ENCODE data around the gene MRTFB.
"Not testable (repeated sequence)": the region's sequence is repeated elsewhere in the genome, so short reads cannot be mapped to it uniquely, and the experiment has no call there.

The MRTFB gene

DNA sequence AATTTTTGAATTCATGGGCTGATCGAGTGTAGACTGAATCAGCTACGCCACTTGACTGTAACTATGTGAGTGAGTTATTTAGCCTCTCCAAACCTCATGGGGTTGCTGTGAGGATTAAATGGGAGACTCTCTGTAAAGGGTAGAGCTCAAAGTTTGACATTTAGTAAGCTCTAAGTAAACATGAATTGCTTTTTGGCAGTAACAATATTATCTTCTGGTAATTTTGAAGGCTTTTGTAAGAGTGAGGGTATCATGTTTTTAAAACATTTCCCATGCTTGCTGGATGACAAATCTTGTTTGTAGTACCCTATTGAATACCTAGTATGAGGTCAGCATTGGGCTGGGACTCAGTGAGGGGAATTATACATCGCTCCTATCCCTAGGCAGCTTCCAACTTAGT is 35.3 kb downstream of the MRTFB start:
- no peak for DNase-seq

DNA sequence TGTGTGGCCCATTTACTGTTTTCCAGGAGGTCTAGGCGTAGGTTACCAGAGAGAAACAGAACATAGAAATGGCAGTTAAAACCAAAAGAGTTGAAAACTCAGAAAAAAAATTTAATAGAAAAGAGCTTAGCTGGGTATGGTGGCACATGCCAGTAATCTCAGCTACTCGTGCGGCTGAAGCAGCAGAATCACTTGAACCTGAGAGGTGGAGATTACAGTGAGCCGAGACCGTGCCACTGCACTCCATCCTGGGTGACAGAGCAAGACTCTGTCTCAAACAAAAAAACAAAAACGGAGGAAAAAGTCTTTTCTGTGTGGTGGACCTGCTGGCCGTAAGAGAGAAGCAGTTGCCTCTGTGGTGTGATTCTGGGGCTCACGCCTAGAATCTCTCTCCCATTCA is 35.8 kb downstream of the MRTFB start:
- no peak for DNase-seq

DNA sequence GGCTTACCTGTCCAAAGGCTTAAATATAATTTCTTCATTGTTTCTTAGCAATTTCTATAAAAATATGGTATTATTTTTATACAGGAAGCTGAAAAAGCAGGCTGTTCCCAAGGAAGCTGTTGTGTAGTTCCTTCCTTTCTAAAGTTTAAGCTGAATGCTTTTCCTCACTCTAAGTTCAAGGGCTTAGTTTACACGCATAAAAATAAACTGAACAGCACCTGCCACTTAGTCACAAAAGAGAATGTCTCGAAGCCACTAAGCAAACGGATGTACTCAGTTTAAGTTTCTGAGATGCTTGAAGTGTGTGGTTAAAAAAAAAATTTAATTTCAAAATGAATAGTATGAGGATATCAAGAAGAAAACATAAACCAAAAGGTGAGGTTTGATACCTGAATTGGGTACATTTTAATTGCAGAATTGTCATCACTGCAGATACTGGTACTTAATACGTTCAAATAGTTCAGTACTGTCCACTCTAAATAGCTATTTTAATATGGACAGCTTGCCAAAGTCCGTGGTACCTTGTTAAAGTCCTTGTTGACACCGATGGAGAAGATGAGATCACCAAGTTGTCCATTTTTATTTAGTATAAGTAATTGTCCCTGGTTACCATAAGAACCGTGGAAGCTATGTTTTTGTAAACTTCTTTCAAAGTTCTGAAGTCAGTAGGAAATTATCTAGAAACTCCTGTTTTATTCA is 38.1 kb downstream of the MRTFB start:
- no peak for DNase-seq

DNA sequence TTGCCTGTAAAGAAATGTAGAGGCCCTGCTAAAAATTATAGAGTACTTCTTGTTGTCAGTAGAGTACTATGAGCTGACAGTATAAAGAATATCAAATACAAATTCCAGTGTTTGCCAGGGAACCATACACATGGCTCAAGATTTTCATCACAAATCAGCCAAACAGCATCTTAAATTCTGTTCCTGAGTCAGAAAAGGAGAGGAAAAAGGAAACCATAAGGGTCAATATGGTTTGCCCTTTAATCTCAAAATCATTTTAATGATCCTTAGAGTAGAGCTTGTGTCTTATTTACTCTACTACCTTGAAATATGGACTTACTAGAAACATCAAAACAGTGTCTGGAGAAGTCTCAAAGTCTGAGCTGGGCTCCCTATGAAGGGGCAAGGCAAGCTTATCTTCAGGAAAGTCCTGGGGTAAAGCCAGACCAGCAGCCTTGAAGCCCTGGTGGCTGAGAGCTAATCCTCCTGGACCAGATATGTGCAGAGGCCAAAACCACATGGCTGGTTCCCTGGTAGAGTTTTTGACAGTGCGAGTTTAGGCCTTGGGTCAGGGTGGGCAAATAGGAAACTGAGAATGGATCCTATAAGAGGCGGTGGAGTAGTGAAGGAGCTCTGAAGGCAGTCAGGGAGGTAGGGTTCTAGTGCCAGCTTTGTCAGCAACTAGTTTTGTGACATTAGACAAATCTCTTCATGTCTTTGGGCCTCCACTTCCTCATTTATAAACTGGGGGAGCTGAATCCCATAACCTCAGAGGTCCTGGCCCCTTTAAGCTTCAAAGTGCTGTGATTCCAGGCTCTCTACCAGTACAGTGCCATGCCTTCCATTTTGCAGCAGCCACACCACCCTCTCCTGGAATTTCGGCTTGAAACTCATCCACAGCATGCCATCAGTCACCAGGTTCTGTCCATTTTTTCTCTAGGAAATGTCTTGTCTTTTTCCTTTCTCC is 38.9 kb downstream of the MRTFB start:
- no peak for DNase-seq

DNA sequence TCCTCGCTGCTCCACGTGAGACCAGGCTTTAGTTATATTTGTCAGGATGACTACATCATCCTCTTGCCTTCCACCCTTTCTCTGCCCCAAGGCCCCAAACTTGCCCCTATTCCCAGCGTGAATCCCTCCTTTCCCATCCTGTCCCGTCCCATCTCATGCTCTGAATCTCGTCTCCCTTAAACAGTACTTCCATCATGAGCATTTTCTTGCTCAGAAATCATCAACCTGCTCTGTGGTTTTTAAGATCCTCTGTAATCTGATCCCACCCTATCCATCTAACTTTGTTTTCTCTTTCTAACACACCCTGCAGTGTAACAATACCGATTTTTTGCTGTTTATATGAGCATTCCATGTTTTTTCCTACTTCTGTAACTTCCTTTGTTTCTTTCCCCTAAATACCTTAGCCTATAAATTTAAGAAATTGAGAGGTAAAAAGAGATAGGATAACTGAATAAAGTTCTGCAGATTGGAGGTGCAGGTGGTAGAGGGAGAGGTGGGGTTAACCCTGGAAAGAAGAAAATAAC is 39.7 kb downstream of the MRTFB start:
- no peak for DNase-seq

DNA sequence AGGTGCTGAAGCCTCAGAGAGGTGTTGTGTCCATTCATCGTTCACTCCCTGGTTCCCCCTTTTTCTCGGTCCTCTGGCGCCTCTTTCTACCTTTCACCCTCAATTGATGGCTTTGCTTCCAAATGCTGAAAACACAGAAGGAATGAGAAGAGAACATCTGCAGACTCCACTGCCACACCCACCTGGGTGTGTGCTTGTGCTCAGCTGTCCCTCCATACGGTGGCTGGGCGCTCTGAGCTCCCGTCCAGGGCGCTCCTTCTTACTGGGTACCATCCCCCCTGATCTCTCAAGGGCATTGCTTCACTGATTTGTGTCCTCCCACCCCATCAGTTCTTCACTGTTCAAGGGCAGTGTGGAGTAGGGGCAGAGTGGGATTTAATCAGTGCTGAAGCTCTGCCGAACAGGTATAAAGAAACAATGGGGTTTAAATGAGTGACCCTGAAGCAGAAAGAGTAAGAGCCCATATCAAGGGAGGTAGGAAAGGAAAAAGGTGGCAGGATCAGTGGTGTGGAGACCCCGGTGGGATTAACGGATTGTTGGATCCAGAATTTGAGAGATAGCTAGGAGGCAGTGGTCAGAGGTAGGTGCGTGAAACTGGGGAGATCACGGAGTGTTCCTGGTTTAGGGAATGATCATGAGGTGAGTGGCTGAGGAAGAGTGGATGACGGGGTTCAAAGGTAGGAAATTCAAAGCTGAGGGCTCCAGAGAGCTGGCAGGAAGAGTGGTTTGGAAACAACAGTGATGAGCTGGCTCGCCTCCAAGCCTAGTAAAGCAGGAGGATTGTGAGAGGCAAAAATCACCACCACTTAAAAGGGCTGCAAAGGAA is 40.8 kb downstream of the MRTFB start:
- DNase-seq = no peak

DNA sequence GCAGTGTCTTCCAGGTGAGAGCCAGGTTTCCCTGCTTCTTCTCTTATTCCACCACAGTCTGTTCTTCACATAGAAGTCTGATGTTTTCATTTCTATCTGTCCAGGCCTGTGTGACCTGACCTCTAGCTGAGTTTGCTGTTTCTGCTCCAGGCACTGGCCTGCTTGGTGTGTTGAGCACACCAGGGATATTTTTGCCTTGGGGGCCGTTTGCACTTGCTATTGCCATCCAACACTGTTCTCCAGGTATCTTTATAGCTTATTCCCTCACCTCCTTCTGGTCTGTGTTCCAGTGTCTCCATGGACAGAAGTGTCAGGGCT is 41.4 kb downstream of the MRTFB start:
- no peak for DNase-seq

DNA sequence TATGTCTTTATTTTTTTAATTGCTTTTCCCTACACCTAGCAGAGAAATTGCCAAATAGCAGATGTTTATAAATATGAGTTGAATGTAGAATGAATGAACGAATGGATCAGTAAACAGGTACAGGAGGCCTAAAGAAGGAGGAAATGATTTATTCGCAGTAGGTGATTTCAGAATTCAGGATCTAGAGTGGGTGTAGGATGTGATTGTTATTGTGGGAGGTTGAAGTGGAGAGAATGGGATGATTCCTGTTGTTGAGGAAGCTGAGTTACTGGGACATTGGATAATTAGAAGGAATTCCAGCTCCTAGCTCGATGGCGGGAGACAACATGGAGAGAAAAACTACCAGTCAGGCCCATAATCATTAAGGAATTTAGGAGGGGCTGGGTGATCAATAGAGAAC is 42.2 kb downstream of the MRTFB start:
- no peak for DNase-seq

DNA sequence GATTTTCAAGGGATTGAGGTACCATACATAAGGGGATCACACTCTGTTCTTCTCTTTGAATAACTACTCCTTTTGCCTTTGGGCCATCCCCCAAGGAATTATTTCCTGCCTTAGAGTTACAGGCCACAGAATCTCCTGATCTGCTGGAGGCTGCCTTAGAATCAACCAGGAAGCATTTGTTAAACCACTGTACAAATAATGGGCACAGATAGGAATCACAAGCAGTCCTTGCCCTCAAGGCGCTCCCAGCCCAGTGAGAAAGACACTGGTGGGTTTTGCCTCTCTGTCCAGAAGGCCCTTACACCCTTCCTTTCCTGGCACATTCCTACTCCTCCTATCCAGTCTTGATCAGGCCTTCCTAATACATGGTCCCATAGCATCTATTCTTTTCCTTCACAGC is 45.9 kb downstream of the MRTFB start:
- DNase-seq = no peak

DNA sequence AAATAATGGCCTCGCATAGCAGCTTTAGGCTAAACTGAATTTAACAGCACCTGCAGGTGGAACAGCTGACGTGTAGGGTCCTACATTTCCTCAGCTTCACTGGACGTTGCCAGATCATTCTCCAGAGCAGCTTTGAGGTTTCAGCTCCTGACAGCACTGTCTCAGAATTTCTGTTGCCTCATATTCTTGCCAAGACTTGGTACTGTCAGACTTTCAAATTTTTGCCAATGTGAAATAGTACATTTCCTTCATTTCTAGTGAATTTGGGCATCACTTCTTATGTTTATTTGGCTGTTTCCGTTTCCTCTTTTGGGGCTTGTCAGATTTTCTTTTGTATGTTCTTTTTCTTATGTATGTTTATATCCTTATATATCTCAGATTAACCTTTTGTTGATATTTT is 48.7 kb downstream of the MRTFB start:
- DNase-seq = no peak

DNA sequence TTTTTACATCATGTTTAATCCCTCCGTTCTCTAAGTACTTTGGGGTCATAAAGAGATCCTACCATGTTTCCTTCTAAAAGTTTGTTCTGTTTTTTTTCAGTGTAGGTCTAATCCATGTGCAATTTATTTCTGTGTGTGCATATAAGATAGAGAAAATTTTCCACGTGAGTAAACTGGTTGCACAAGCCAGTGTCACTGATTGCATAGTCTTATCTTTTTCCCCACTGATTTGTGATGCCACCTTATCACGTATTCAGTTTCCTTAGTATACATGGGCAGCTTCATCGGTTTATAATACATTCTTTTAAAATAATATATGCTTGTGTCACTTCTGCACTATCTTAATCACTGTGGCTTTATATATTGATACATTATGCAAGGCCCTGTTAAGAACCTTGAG is 49.2 kb downstream of the MRTFB start:
- no peak for DNase-seq

DNA sequence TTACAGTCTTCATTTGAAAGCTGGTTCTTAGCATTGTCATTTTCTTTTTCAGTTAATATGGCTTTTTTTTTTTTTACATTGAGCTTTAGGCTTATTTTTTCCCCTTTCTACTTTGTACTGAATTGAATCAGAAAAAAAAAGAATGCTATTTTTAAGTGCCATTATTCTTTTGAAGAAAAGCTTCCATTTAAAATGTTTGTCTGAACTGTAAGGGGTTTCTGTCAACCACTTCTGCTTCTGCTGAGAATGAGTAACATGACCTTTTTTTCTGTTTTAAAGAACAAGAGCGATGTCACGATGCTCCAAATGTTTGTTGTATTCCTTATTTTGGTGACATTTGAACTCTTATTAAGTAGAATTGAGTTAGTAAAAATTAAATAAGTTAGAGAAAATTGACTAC is 50.0 kb downstream of the MRTFB start:
- no peak for DNase-seq

DNA sequence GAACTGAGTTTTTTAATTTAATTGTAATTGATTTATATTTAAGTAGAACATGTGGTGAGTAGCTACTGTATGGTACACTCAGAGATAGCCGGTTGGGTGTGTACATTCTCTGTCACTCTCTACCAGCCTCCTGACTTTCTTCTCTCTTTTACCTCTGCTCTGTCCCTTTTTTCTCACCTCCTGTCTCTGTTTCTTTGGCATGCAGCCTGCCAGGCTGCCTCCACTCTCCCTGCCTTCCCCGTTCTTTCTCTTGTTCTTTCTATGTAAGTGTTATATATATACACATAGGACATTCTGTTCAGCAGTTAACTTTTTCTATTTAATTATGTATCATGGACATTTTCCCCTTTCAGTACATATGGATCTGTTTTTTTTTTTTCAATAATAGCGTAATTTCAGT is 50.8 kb downstream of the MRTFB start:
- DNase-seq = no peak

DNA sequence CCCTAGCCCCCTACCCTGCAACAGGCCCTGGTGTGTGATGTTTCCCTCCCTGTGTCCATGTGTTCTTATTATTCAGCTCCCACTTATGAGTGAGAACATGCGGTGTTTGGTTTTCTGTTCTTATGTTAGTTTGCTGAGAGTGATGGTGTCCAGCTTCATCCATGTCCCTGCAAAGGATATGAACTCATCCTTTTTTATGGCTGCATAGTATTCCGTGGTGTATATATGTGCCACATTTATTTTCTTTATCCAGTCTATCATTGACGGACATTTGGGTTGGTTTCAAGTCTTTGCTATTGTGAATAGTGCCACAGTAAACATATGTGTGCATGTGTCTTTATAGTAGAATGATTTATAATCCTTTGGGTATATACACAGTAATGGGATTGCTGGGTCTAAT is 51.3 kb downstream of the MRTFB start:
- not testable (repeated sequence) for DNase-seq

DNA sequence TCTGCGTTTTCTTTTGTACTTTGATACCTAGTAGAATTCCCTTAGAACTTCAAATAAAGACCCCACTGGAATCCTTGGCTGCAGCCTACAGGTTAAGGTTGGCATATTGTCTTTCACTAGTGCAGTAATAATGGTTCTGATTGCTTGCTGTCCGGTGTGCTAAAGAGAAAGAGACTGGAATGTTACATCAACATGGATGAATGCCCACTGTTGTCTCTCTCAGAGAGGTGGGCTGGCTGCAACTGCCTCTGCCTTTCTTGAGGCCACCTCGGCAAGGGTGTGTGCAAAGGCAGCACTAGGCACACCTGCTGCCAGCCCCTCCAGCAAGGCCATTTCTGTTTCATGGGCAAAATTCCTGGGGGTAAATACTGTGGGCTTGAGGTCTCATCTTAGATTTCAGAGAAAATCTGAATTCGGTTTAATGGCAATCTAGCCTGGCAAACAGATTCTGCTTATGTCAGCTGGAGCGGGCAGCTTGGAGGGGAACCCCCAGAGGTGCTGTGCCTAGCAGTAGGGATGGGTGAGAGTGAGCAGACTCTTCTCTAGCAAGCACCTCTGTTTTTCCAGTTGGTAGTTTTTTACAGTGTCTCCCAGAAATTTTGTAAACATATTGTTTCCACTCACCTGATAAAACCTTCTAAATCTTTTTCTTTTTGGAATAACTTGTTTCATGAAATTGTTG is 54.0 kb downstream of the MRTFB start:
- DNase-seq = no peak

DNA sequence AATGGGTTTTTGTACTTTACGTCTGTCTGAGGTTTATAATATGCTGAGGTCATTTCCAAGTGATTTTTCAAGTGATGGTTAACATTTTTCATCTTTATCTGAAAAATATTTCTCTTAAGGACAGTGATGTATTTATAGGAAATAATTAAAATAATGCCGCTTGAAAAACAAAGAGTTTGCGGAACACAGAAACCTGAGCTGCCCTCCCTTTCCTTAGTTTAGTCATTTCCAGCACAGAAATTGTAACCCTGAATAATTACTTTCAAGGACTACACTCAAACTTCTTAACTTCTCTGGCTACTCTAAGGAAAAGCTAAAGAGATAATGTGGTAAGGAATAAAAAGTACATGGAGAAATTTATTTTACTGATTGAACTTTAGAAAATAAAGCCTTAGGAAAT is 54.6 kb downstream of the MRTFB start:
- DNase-seq = no peak

DNA sequence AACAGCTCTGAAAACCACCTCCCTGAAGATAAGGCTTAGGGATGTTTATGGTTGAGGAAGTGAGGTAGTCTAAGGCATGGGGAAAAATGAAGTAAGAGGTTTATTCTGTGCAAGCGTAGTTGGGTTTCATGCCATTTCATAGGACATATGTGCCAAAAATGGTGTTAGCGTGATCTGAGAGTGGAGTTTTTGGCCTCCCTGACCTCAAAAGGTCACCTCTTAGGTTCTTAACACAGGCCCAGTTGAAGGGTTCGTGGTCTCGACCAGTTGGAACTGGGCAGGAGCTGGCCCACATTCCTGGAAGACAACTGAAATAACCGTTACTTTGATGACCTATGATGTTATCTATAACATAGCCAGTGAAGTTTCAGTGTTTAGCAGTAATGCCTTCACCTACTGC is 57.0 kb downstream of the MRTFB start:
- DNase-seq = no peak

DNA sequence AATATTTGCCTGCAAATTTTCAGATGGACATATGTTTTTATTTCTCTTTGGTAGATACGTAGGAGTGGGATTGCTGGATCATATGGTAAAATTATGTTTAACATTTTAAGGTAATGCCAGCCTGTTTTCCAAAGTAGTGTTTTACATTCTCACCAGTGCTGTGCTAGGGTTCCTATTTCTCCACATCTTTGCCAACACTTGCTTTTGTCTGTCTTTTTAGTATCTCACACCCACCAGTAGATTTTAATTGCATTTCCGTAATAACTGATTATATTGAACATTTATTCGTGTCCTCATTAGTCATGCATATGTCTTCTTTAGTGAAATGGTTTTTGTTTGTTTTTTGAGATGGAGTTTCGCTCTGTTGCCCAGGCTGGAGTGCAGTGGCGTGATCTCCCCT is 58.4 kb downstream of the MRTFB start:
- DNase-seq = no peak

DNA sequence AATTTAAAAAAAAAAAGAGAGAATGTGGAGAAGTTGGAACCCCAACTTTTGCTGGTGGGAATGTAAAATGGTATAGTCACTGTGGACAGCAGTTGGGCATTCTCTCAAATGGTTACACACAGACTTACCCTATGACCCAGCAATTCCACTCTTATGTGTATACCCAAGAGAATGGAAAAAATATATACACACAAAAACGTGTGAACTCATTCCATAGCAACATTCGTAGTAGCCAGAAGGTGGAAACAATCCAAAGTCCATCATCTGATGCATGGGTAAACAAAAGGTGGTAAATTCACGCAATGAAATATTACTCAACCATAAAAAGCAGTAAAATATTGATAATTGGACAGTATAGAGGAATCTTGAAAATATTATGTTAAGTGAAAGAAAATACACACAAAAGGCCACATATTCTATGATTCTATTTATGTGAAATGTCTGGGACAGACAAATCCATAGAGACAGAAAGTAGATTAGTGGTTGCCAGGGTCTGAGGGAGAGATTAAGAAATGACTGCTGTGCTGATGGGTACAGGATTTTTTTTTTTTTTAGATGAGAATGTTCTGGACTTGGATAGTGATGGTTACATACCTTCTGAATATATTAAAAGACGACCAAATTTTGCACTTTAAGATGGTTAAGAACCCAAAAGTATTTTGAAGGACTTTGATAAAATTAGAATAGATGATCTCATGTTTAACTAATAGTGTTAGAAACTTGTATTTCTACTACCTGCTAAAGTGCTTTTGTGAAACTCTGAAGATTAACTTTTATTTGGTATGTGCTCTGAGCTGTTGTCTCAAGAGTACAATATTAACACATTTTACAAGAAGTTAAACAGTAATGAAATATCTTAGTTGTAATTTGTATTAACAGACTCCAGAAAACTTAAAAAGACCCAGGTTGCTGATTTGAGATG is 60.9 kb downstream of the MRTFB start:
- DNase-seq = no peak

DNA sequence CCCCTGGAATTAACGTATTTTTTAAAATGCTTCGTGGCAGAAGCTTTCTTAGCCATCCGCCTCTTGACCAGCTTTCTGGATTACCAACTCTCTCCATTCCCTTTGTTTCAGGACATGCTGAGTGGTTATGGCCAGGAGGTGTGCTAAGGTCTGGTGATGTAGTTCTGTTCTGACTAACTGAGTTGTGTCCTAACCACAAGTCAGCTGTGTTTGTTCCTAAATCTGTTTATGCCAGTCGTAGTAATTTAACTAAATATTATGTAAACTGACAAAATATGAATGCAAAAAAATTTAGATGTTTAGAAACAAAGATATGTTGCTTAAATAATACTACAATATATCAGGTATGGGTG is 61.6 kb downstream of the MRTFB start:
- no peak for DNase-seq

DNA sequence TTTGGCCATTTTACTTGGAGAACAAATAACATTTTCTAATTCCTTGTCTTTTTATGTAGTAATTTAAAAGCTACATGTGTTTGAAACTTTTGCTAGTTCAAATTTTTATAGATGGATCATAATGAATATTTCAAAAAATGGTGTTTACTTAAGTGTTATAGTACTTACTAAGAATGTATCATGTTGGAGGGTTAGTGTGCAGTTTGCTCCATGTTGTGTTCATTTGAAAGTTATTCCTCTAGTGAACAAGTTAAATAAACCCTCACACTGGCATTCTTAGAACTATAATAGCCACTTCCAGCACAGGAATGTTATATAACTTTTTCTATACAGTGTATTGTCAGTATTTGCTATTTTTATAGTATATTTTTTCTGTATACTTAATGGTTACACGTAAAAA is 62.8 kb downstream of the MRTFB start:
- DNase-seq = no peak

DNA sequence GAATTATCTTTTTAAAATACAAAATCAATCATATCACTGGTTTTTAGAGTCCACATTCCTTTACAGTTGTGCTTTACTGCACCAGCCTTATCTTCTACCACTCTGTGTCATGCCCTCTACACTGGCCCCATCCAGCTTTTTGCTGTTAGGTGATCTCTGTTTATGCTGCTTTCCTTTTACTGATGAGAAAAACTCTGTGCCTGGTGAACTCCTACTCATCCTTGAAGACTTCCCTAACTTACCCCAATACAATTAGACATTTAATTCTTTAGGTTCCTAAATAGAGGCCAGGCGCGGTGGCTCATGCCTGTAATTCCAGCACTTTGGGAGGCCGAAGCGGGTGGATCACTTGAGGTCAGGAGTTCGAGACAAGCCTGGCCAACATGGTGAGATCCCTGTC is 64.6 kb downstream of the MRTFB start:
- no peak for DNase-seq

All from cerebellar nuclear complex (tissue), 1 donor.